Spinal cord (tissue), 10 donors: ENCODE measurements around the gene YDJC. TPM values are rescaled to one million over a fixed set of nuclear protein-coding genes. Genes with fewer than 3 reads are reported as not detected.
"Not testable (repeated sequence)": the region's sequence is repeated elsewhere in the genome, so short reads cannot be mapped to it uniquely, and the experiment has no call there.

ENCODE experiments used
- DNase-seq, 6 donors: peaks; one replicate each; pipeline versions ENCODE4 v3.0.0 to v3.0.0-alpha.2; 2013 to 2015; ENCODE audit warnings: low spot score in 6 of 6, low read depth in 4 of 6
- H3K27ac ChIP-seq: one replicate; pipeline ENCODE4 v1.5.1; 2013; ENCODE audit warnings: low read depth, low read length, control low read depth
- H3K27me3 ChIP-seq: one replicate; pipeline ENCODE4 v1.6.1; 2013; ENCODE audit warnings: low read length; ENCODE audit not compliant: control insufficient read depth, insufficient read depth
- H3K36me3 ChIP-seq: one replicate; pipeline ENCODE4 v1.6.1; 2013; ENCODE audit warnings: low read length; ENCODE audit not compliant: control insufficient read depth, insufficient read depth
- H3K4me1 ChIP-seq: one replicate; pipeline ENCODE4 v1.6.1; 2013; ENCODE audit warnings: low read length; ENCODE audit not compliant: control insufficient read depth, insufficient read depth
- H3K4me3 ChIP-seq: one replicate; pipeline ENCODE4 v1.5.1; 2013; ENCODE audit warnings: low read depth, low read length, control low read depth
- H3K9me3 ChIP-seq: one replicate; pipeline ENCODE4 v1.6.1; 2013; ENCODE audit warnings: low read length; ENCODE audit not compliant: control insufficient read depth, insufficient read depth
- WGBS: methylation state at CpG from one replicate; pipeline ENCODE4 v1.1.5; 2013; ENCODE audit warnings: missing lambda C conversion rate; ENCODE audit not compliant: insufficient coverage; 5-methylcytosine and 5-hydroxymethylcytosine counted together
- polyA plus RNA-seq, 2 donors: library from polyadenylated mRNA; unstranded; fragments of 120-200 nt; gene quantifications; one replicate each; pipeline ENCODE4 v1.2.1, GENCODE V29; 2013; ENCODE audit not compliant: insufficient read length in 2 of 2
- small RNA-seq: library from RNA; depleted of rRNA; stranded (forward); fragments of <200 nt; gene quantifications from one replicate; pipeline ENCODE3, GENCODE V24; 2014; ENCODE audit warnings: low replicate concordance
- total RNA-seq, 2 donors: library from RNA; depleted of rRNA in 1 of 2; stranded (reverse); fragments of 120-200 nt in 1 of 2; fragments of >200 nt in 1 of 2; gene quantifications; one replicate each; pipeline versions ENCODE4 v1.2.3 to v1.2.4, GENCODE V29; 2013 to 2014
- donor health status: healthy.

YDJC gene
- total and polyA plus RNA-seq, 4 donors: 5.0 to 17.6 (median 13.5) TPM

- Histone ChIP-seq H3K9me3 (no peaks in the 10 kb centered on the region), H3K36me3 (peaks cover 6% of the 10 kb centered on the region), H3K4me3 (no peak overlapping the region), H3K27me3 (no peaks in the 10 kb centered on the region), H3K27ac (no peak overlapping the region), H3K4me1 (peaks cover 15% of the 10 kb centered on the region)
- 78% methylated on average over 7 of the region's 10 CpGs for WGBS
- no peak for DNase-seq
Measured at GRCh38 chr22:21582801-21583740, 46.8 kb downstream of the YDJC start.

- not testable (repeated sequence) for H3K27ac ChIP-seq, H3K27me3 ChIP-seq, H3K4me3 ChIP-seq, DNase-seq, H3K4me1 ChIP-seq, H3K36me3 ChIP-seq, H3K9me3 ChIP-seq
- WGBS: 85% methylated on average over 4 of the region's 10 CpGs
Measured at GRCh38 chr22:21581009-21581713, 48.7 kb downstream of the YDJC start.

- not testable (repeated sequence) for H3K9me3 ChIP-seq, H3K4me3 ChIP-seq
Measured at GRCh38 chr22:21580623-21581007, 49.2 kb downstream of the YDJC start.

GRCh38 chr22:21579474-21579851 lies 50.4 kb downstream of the YDJC start:
- Histone ChIP-seq H3K4me1 (peaks cover 6% of the 10 kb centered on the region), H3K9me3 (no peaks in the 10 kb centered on the region), H3K4me3 (no peak overlapping the region), H3K27me3 (no peaks in the 10 kb centered on the region), H3K27ac (no peak overlapping the region), H3K36me3 (peaks cover 3% of the 10 kb centered on the region)
- WGBS: 82% methylated on average over 3 of the region's 6 CpGs
- no peak for DNase-seq

More at GRCh38 chr22:21580623-21581007, 49.2 kb downstream of the YDJC start:
- 87% methylated on average over 7 of the region's 9 CpGs for WGBS
- H3K27me3 ChIP-seq, DNase-seq, H3K36me3 ChIP-seq, H3K4me1 ChIP-seq, H3K27ac ChIP-seq: not testable (repeated sequence)

Small RNA genes lying within 50 kb of the gene (small RNA-seq; reads per million reads assigned to genes)
- gene MIR301B: 4.8 reads per million, percentile 94 among the genes with 10 or more reads in this experiment

Other genes with a start within 250 kb of the YDJC start
- under 1 TPM; 0.22 to 0.40 TPM for gene RIMBP3B, start 246.3 kb downstream of the YDJC start, total RNA-seq
- not detected for gene RIMBP3B, start 246.3 kb downstream of the YDJC start, polyA plus RNA-seq
- gene HIC2, start 212.7 kb downstream of the YDJC start, total RNA-seq: 1 to 10 TPM; 3.6 to 5.7 TPM
- gene HIC2, start 212.7 kb downstream of the YDJC start, polyA plus RNA-seq: 1 to 10 TPM; 7.1 to 8.4 TPM
- 1 to 10 TPM; 3.9 to 4.7 TPM for gene TMEM191C, start 162.6 kb downstream of the YDJC start, total RNA-seq
- 10 to 100 TPM; 12.4 to 23.9 TPM for gene TMEM191C, start 162.6 kb downstream of the YDJC start, polyA plus RNA-seq
- under 1 TPM; 0.30 to 0.39 TPM for gene RIMBP3C, start 78.6 kb downstream of the YDJC start, total RNA-seq
- under 1 TPM; 0.70 to 0.83 TPM for gene RIMBP3C, start 78.6 kb downstream of the YDJC start, polyA plus RNA-seq
- 10 to 100 TPM; 34.1 to 46.6 TPM for gene UBE2L3, start 62.3 kb downstream of the YDJC start, total RNA-seq
- 10 to 100 TPM; 67.9 to 75.3 TPM for gene UBE2L3, start 62.3 kb downstream of the YDJC start, polyA plus RNA-seq
- gene CCDC116, start 2.7 kb upstream of the YDJC start, total RNA-seq: under 1 TPM; 0.20 to 0.28 TPM
- gene CCDC116, start 2.7 kb upstream of the YDJC start, polyA plus RNA-seq: 1 to 10 TPM in 1 of 2 donors, under 1 TPM in 1; 0.63 to 1.1 TPM
- gene SDF2L1, start 12.3 kb upstream of the YDJC start, total RNA-seq: 10 to 100 TPM in 1 of 2 donors, 1 to 10 TPM in 1; 6.9 to 14.1 TPM
- gene SDF2L1, start 12.3 kb upstream of the YDJC start, polyA plus RNA-seq: 10 to 100 TPM; 16.6 to 21.9 TPM
- gene PPIL2, start 36.0 kb upstream of the YDJC start, total RNA-seq: 10 to 100 TPM; 17.1 to 30.5 TPM
- gene PPIL2, start 36.0 kb upstream of the YDJC start, polyA plus RNA-seq: 10 to 100 TPM; 43.6 to 51.5 TPM
- gene YPEL1, start 105.8 kb upstream of the YDJC start, total RNA-seq: 10 to 100 TPM; 12.9 to 16.0 TPM
- gene YPEL1, start 105.8 kb upstream of the YDJC start, polyA plus RNA-seq: 10 to 100 TPM; 18.1 to 20.6 TPM
- gene MAPK1, start 237.6 kb upstream of the YDJC start, total RNA-seq: 100 to 1,000 TPM in 1 of 2 donors, 10 to 100 TPM in 1; 87.7 to 133 TPM
- gene MAPK1, start 237.6 kb upstream of the YDJC start, polyA plus RNA-seq: 100 to 1,000 TPM; 138 to 183 TPM